Peyer's patch (tissue), 4 donors: Measurements from ENCODE around the gene ZDHHC19.
"Not testable (repeated sequence)": the region's sequence is repeated elsewhere in the genome, so short reads cannot be mapped to it uniquely, and the experiment has no call there.

Experiments used
- CTCF ChIP-seq, 6 experiments: fragments of 450-650 bp in 4 of 6; fragments of 200-600 bp in 2 of 6; sonication (generic) in 1 of 6; IDR thresholded peaks; one replicate each; pipeline ENCODE4 v1.5.1; 2017 to 2019; ENCODE audit warnings: antibody characterized with exemption in 6 of 6, mild to moderate bottlenecking in 3 of 6, moderate library complexity in 1 of 6
- POLR2A ChIP-seq, 2 donors: fragments of 450-650 bp; IDR thresholded peaks; one replicate each; pipeline ENCODE4 v1.5.1; 2017; ENCODE audit warnings: antibody characterized with exemption in 2 of 2, mild to moderate bottlenecking in 2 of 2, moderate library complexity in 2 of 2

- TF ChIP-seq POLR2A, CTCF (IDR thresholded peaks at IDR 0.05): not testable (repeated sequence)
Measured at GRCh38 chr3:196209944-196210672, 1.1 kb downstream of the ZDHHC19 start.
